Lung (tissue), 12 donors: Measurements from ENCODE around the gene FHL2. TPM values are rescaled to one million over a fixed set of nuclear protein-coding genes. Genes with fewer than 3 reads are reported as not detected.

Experiments
- ATAC-seq: fragments of 200-7000 bp; cut with Tn5 transposase; one replicate; pipeline ENCODE4 v1.9.1; 2020; ENCODE audit warnings: moderate number of reproducible peaks; ENCODE audit not compliant: insufficient read depth, low FRiP score
- DNase-seq, 3 donors: peaks; one replicate each; pipeline ENCODE4 v3.0.0-alpha.2; 2013 to 2017
- H3K27ac ChIP-seq, 2 donors: one replicate each; pipeline ENCODE4 v1.5.1; 2013; ENCODE audit warnings: mild to moderate bottlenecking in 2 of 2, moderate library complexity in 2 of 2, control low read depth in 1 of 2, inconsistent platforms in 1 of 2, low read depth in 1 of 2, low read length in 1 of 2
- H3K27me3 ChIP-seq, 3 donors: one replicate each; pipeline ENCODE4 v1.5.1; 2013; ENCODE audit warnings: low read length in 2 of 3; ENCODE audit not compliant: control insufficient read depth in 3 of 3, insufficient read depth in 3 of 3
- H3K36me3 ChIP-seq, 4 donors: one replicate each; pipeline ENCODE4 v1.5.1; 2013; ENCODE audit warnings: low read length in 4 of 4, mild to moderate bottlenecking in 1 of 4, moderate library complexity in 1 of 4; ENCODE audit not compliant: control insufficient read depth in 4 of 4, insufficient read depth in 4 of 4
- H3K4me1 ChIP-seq, 5 donors: one replicate each; pipeline ENCODE4 v1.5.1; 2013; ENCODE audit warnings: low read length in 5 of 5, mild to moderate bottlenecking in 2 of 5, moderate library complexity in 1 of 5; ENCODE audit not compliant: control insufficient read depth in 5 of 5, insufficient read depth in 5 of 5
- H3K4me3 ChIP-seq: one replicate; pipeline ENCODE4 v1.5.1; 2013; ENCODE audit warnings: mild to moderate bottlenecking, control low read depth, moderate library complexity
- H3K9ac ChIP-seq, 2 donors: one replicate each; pipeline ENCODE4 v1.5.1; 2013; ENCODE audit warnings: low read length in 2 of 2, control low read depth in 1 of 2; ENCODE audit not compliant: insufficient read depth in 1 of 2
- H3K9me3 ChIP-seq, 4 donors: one replicate each; pipeline ENCODE4 v1.5.1; 2013; ENCODE audit warnings: low read length in 3 of 4, mild to moderate bottlenecking in 1 of 4, moderate library complexity in 1 of 4; ENCODE audit not compliant: control insufficient read depth in 4 of 4, insufficient read depth in 3 of 4
- CTCF ChIP-seq: IDR thresholded peaks from 2 replicates; pipeline ENCODE4 v1.5.1; 2012; ENCODE audit warnings: mild to moderate bottlenecking; ENCODE audit errors: control extremely low read depth, extremely low read depth
- WGBS, 2 donors: extraction: QIAGEN DNeasy Blood & Tissue Kit; methylation state at CpG; one replicate each; pipeline ENCODE4 v1.1.7; 2013; 5-methylcytosine and 5-hydroxymethylcytosine counted together
- polyA plus RNA-seq, 2 donors: library from polyadenylated mRNA; stranded (reverse); fragments of 200-250 nt; gene quantifications; one replicate each; pipeline ENCODE4 v1.2.1, GENCODE V29; 2013
- total RNA-seq, 2 donors: library from RNA; depleted of rRNA in 1 of 2; stranded (reverse); fragments of >200 nt in 1 of 2; gene quantifications; one replicate each; pipeline ENCODE4 v1.2.1, GENCODE V29; 2014 to 2021
- donor health status: control.
- donor health status: control.
- donor health status: Bipolar disorder and iron deficiency.
- donor health status: healthy.
- donor health status: DM: yes; HTN: yes; CAD: no.

The FHL2 gene
- total and polyA plus RNA-seq, 4 donors = 6.6 to 12.8 (median 8.7) TPM

DNA sequence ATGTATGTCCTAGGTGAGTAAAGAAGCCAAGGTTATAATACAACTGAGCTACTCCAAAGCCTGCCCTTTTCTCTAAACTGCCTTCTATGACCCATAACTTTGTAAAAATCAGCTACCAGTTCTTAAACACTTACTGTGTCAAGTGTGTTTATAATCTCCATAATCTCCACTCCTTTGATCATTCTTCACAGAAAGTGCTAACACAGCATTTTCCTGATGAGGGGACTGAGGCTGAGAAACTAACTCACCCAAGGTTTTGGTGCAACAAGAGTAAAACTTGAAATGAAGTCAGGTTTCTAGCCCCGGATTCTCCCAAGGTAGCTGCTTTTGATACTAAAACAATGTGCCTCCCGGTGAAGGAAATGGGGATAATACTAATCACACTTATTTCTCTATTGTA, 63.4 kb downstream of the FHL2 start:
- H3K4me3 ChIP-seq = no peak overlapping the region
- H3K36me3 ChIP-seq = no peaks in the 10 kb centered on the region
- no peak for ATAC-seq
- no peaks in the 10 kb centered on the region for H3K27me3 ChIP-seq
- H3K27ac ChIP-seq = no peak overlapping the region
- WGBS, 2 donors = 95 to 96% methylated on average over 2 of the region's 2 CpGs
- no peak for TF ChIP-seq CTCF
- peaks cover 0 to 1% (median 0%) of the 10 kb centered on the region in 4 donors for H3K9me3 ChIP-seq
- peaks cover 6 to 24% (median 8%) of the 10 kb centered on the region in 5 donors for H3K4me1 ChIP-seq
- H3K9ac ChIP-seq = no peak overlapping the region
- DNase-seq = no peak

GRCh38 chr2:105334211-105334610, 64.6 kb downstream of the FHL2 start:
- no peak for DNase-seq
- peaks cover 6 to 26% (median 10%) of the 10 kb centered on the region in 5 donors for H3K4me1 ChIP-seq
- H3K27me3 ChIP-seq = no peaks in the 10 kb centered on the region
- peaks cover 0 to 1% (median 0%) of the 10 kb centered on the region in 4 donors for H3K9me3 ChIP-seq
- H3K27ac ChIP-seq = no peak overlapping the region
- H3K4me3 ChIP-seq = no peak overlapping the region
- TF ChIP-seq CTCF = no peak
- ATAC-seq = no peak
- 94% methylated on average over 4 of the region's 4 CpGs for WGBS, 2 donors
- H3K9ac ChIP-seq = no peak overlapping the region
- no peaks in the 10 kb centered on the region for H3K36me3 ChIP-seq

DNA sequence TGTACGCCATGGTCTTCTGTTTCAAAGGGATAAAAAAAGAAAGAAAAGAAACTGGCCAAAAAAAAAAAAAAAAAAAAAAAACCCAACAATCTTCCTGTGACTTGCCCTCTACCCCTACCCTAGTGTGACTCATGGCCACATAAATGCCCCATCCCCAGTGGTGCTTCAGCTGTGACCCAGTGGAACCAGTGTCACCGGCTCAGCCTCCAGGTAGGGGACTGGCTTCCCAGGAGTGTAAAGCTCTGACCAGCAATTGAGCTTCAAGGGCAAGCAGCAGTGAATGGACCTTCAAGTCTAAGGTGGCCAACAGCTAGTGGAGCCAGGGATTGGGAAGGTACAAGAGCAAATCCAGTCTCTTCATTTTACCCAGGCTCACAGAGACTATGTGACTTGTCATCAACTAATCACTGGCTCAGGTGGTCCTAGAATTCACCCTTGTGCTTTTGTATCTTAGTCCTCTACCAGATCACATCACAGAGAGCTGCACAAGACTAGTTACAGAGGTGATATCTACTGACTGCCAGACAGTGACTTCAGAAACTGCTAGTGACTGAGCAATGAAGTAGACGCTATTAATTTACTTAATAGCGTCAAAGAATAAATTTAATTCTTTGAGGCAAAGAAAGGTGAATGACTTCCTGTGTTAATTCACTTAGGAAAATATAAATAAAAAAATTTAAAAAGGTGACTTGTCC, 68.0 kb downstream of the FHL2 start:
- Histone ChIP-seq H3K9ac (peak overlapping the region in 1 of 2 donors; percentile 23), H3K27me3 (no peaks in the 10 kb centered on the region), H3K27ac (no peak overlapping the region), H3K4me3 (no peak overlapping the region), H3K36me3 (no peaks in the 10 kb centered on the region), H3K4me1 (peaks cover 4 to 11% (median 5%) of the 10 kb centered on the region in 5 donors), H3K9me3 (peaks cover 0 to 1% (median 0%) of the 10 kb centered on the region in 4 donors)
- 94 to 98% methylated on average over 4 of the region's 4 CpGs for WGBS, 2 donors
- TF ChIP-seq CTCF = no peak
- ATAC-seq (no peak), DNase-seq (no peak)
